NCI-H1694 treated with DMSO at 0.1 percent for 48 hours (cell line): ENCODE data around the gene CWC27.
"Not testable (repeated sequence)": the region's sequence is repeated elsewhere in the genome, so short reads cannot be mapped to it uniquely, and the experiment has no call there.

Source experiments
- DNase-seq: peaks from one replicate; lab custom pipeline; 2025; lab: John Stamatoyannopoulos, UW

Gene CWC27

DNA sequence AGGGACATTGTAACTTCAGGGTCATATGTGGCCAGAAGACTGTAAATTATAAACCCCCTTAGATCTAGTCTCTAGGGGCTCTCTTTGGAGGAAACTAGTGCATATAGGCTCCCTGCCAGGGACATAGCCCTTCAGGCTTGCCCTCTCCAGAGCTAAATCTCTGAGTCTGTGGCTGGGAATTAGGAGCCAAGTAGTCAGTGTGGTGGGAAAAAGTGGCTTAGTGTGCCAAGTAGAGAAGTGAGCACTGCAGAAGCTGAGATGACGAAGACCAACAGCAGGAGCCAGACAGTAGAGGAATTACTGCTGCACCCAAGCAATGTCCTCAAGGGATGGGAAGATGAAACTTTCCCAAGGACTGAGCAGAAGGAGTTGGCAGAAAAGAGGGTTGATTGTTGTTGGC, 71.2 kb downstream of the CWC27 start:
- no peak for DNase-seq

DNA sequence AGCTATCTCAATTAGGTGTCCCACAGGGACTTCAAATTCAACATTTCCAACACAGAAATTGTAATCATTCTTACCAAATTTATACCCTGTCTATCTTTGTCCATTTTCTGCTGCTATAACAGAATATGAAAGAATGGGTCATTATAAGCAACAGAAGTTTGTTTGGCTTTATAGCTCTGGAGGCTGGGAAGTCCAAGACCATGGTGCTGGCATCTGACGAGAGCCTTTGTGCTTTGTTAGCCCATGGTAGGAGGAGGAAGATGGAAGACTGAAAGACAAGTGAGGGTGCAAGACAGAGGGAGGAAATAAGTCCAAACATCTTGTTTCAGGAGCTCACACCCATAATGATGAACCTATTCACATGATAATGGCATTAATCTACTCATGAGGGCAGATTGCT, 72.2 kb downstream of the CWC27 start:
- no peak for DNase-seq

DNA sequence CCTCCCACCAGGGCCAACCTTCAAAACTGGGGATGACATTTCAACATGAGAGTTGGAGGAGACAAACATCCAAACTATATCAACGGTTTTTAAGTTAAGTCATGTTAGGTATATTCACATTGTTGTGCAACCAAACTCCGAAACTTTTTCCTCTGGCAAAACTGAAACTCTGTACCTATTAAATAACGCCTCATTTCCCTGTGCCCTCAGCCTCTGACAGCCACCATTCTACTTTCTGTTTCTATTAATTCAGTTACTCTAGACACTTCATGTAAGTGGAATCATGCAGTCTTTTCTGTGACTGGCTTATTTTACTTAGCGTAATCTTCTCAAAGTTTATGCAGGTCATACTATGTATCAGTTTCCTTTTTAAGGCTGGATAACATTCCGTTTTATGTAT, 85.0 kb downstream of the CWC27 start:
- DNase-seq = no peak

DNA sequence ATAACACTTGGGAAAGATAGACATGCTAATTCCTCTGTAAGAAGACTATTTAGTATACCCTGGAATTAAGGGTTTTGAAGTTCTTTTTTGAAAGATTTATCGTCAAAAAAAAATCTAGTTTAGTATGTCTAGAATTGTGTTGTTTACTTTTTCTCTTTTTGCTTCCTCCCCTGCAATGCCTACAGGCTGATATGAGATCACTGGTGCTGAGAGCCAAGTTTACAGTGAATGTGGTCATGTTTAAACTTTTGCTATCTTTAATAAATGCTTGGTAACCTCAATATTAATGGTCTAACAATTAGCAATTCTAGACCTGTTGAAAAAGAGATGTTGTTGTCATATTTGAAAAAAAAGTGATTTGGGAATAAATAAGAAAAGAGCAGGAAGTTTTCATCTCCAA, 86.1 kb downstream of the CWC27 start:
- DNase-seq = no peak

DNA sequence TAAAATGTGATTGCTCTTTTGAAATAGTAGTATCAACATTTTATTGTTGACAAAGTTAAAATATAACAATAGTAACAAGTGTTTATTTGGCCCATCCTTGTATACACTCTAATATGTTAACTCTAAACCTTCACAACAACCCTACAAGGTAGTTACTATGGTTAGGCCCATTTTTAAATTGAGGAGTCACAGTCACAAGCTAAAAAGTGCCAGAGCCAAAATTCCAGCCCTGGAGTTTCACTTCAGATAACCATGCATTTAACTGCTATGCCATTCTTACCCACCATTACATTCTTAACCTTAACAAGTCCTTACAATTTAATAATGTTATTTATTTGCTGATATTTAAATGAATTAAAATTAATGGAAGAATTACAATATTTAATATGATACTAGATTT, 91.2 kb downstream of the CWC27 start:
- DNase-seq = no peak

DNA sequence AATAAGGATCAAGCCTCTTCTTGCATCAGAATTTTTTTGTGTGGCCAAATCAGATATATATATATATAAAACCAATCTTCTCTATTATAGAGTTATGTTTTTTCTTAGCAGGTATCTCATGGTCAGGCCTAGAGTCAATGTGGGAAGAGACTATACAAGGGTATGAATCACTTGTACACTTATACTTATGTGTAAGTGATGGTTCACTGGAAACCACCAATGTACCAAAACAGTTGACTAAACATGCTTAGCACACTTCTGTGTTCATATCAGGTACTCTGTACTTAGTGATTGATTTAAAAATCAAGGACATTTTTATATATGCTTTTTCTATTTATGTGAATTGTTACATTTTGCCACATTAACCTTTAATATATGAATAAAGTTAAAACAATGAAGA, 92.6 kb downstream of the CWC27 start:
- DNase-seq = no peak

DNA sequence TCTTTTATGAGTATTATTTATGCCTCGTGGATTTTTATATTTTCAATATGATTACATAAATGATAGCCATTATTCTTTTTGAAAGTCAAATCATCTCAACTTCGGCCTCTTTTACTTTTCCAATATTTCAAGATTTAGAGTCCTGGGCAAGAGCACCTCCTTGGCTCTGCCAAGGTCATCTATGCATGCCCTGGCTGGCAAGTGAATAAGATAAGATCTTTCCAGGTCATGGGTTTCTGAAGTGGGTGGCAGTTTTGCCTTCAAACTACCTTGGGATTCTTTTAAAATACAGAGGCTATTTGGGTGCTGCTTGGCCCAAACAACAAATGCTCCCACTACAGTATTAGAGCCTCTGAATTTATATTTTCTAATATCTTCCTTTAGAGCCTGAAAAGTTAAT, 95.4 kb downstream of the CWC27 start:
- no peak for DNase-seq

DNA sequence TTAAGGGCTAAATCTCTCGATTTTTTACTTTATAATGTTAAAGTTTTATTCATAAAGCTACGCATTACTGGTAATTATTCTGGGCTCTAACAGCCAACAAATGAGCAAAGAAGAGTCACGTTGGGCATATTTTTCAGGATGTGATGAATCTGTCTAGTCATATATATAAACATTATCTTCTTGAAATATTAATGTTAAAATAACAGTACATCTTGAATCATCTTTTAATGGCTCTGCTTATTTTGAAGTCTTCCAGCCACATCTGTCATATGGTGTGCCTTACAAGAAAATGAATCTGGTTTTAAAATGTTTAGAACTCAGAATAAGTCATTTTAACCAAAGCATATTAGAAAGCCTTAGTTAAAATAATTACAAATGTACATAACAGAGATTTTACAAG, 96.9 kb downstream of the CWC27 start:
- no peak for DNase-seq

DNA sequence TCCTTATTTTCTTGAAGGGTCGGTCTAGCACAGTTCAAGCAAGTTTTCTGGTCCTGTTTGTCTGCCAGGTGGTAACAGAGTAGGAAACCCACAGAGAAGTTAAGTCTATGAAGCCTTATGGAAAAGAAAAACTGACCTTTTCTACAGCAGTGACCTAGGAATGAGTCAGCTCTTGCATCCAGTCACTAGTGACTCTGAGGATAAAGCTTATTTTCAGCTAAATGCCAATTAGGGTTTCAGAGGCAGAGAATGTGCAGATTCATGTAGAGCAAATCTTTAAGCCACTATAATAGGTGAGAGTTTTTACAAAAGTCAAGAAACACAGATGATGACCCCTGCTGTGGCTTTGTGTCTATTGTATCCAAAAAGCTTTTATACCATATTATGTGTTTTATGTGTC, 100.7 kb downstream of the CWC27 start:
- no peak for DNase-seq

DNA sequence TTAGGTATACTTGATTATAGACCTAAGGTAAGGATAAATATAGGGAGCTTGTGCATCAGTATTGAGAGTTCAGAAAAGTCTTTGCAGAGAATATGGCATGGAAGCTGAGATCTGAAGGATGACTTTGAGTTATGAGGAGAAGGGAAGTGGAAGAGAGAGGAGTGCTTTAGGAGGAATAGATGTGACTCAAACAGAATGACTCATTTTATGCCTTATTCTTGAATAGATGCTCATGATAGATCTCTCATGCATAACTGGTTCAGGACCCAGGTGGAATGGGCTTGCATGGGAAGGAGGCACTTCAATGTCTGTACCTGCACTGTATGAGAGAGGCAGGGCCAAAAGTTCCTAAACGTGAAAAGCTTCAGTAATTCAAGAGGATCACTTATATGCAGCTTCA, 103.3 kb downstream of the CWC27 start:
- DNase-seq = no peak

DNA sequence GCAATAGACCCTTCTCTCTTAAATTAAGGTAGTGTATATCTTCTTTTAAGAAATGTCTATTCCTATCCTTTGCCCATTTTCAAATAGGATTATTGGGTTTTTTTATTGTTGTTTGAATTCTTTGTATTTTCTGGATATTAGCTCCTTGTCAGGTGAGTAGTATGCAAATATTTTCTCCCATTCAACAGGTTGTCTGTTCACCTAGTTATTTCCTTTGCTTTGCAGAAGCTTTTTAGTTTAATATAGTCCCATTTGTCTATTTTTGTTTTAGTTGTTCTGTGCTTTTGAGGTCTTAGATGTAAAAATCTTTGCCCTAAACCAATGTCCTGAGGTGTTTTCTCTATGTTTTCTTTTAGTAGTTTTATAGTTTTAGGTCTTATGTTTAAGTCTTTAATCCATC, 104.7 kb downstream of the CWC27 start:
- no peak for DNase-seq

DNA sequence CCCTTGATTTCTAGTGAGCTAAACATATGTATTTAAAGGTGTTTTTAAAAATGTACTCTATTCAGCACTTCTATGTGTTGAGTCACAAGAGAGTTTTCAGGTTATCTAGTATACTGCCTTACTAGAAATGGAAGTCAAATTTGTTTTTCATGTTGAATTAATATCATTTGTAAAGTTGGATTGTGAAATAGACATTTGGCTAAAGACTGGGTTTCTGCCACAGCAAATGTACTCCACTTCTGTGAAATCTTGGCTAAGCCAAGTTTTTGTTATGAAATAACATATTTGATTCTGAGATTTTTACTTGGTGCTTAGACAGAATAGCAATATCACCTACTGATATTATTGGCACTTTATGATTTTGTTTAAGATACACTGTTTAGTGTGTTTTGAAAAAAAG, 106.0 kb downstream of the CWC27 start:
- DNase-seq = no peak

DNA sequence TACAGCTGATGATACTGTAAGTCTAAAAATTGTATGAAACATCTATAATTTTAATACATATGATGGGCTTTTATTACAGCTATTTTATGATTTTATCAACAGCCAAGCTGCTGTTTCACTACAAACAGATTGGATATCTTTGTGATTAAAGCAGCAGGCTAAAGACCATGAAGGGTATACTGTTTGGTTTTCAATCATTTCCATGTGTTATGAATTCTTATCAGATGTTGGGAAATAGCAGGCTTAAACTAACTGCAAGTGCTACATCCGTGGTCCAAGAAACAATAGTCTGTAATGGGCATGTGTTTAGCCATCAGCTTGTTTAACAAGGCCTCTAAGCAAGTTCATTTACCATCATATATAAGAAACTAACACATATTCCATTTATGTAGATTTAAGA, 107.5 kb downstream of the CWC27 start:
- no peak for DNase-seq

DNA sequence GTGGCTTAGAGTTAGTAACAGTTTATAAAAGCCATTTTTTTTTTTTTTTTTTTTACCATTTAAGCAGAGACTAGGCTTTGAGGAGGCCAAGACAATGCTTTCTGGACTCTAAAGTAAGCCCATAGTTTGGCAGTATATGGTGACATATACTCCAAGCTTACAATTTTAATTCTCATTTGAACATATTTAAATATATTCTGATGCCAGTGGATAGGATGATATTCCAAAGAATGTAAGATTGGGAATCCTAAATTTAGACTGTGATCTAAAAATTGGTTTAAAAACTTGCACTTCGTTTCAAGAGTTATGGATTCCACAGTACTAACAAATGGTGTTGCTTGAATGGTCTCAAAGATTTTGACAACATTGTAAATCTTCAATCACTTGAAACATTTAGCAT, 112.1 kb downstream of the CWC27 start:
- DNase-seq = no peak

DNA sequence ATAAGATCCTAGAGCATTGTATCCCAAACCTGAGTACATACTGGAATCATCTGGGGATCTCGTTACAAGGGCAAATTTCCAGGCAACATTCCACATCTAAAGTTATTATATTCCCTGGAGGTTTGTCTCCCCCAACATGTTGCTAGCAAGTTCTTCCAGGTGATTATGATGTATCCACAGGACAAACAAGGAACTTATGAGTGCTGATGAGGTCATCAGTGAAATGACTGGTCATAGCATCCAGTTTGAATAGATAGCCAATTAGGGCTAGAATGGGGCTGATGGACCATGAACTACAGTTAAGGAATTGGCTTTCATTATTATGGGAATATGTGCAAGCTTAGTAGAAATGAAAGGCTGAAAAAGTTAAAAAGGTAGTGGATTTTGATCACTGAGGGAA, 115.2 kb downstream of the CWC27 start:
- DNase-seq = no peak

DNA sequence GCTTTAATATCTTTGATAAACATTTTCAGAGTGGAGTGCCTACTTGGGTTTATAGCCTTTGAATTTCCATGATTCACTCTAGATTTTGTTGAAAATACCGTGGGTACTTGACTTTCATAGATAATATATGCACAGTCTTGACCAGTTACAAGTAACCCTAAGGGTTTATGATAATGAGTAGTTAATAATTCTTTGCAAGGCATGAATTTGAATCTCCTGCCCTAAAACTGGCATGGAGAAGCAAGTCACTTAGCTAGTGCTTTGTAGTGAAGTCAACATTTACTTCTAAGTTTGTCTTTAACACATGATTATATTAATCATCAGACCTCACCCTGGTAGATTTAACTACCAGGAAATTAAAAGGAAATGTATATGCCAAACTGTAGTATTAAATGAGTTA, 115.8 kb downstream of the CWC27 start:
- DNase-seq = no peak

DNA sequence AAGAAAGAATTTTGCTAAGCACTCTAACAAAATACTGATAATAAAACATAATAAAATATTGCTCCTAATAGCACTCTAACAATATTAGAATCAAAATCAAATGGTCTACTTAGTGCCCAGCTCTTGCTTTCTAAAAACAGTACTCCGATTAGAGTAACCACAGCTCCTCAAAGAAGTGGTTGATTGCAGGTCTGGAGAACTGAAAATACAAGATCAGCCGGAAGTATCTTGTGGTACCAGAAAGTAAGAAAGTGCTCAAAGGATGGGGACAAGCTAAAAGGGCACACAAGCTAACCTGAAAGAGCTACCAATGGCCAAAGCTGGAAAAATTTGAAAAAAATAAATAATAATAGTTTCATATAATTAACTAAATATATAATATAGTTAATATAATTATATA, 119.2 kb downstream of the CWC27 start:
- DNase-seq = no peak

DNA sequence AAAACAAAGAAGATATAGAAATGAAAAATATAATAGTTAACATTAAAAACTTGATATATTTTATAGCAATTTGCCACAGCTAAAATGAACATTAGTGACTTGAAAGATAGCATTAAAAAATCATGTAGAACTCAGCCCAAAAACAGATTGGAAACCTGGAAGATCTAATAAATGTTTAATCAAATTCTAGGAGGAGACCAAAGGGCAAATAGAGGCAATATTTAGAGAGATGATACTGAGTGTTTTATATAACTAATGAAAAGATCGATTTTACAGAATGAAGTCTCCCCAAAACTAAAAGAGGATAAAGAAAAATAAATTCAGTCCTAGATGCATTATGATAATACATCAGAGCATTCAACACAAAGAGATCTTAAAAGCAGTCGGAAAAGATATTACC, 127.0 kb downstream of the CWC27 start:
- no peak for DNase-seq

DNA sequence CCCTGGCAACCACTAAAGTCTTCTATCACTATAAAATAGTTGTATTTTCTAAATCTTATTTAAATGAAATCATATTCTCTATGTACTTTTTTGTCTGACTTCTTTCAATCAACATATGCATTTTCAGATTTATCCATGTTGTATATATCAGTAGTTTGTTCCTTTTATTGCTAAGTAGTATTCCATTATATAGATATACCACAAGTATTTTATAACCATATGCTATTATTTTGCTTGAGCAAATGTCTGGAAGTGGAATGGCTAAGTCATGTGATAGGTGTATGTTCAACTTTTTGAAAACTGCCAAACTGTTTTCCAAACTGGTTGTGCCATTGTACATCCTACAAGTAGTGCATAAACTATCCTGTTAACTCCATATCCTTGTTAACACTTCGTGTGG, 131.1 kb downstream of the CWC27 start:
- no peak for DNase-seq

DNA sequence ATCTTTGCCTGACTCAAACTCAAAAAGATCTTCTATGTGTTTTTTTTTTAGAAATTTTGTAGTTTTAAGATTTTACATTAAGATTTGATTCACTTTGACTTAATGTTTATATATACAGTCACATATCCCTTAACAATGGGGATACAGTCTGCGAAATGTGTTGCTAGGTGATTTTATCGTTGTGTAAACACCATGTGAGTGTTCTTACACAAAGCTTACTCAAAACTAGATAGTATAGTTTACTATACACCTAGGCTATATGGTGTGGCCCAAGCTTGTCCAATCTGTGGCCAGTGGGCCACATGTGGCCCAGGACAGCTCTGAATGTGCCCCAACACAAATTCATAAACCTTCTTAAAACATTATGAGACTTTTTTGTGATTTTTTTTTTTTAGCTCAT, 131.9 kb downstream of the CWC27 start:
- no peak for DNase-seq

DNA sequence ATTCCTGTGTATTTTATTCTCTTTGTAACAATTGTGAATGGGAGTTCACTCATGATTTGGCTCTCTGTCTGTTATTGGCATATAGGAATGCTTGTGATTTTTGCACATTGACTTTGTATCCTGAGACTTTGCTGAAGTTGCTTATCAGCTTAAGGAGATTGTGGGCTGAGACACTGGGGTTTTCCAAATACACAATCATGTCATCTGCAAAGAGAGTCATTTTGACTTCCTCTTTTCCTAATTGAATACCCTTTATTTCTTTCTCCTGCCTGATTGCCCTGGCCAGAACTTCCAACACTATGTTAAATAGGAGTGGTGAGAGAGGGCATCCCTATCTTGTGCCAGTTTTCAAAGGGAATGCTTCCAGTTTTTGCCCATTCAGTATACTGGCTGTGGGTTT, 138.7 kb downstream of the CWC27 start:
- DNase-seq = not testable (repeated sequence)

DNA sequence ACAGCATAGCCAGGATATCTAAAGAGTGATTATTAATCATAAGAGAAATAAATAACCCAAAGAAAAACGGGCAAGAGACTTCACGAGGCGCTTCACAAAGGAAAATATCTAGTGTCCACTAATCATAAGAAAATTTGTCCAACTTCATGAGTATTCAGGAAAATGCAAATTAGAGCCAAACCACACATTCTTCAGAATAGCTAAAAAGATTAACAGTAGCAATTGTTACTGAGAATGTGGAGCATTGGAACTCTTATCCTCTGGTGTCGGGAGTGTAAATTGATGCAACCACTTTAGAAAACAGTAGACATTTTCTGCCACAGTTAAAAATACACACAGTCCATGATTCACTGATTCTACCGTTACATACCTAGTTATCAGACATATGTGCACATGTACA, 145.7 kb downstream of the CWC27 start:
- no peak for DNase-seq

DNA sequence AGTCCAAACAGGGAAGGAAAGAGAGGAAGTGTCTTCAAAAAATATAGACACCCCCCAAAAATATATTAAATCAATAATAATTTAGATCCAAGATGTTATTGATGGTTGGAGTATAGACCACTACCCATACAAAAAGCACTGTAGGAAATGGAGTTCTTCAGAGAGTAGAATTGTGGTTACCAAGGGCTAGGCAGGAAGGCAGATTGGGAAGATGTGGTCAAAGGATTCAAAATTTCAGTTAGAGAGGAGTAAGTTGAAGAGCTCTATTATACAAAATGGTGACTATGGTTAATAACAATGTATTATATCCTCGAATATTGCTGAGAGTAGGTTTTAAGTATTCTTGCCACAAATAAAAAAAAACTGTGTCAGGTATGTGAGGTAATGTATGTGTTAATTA, 149.4 kb downstream of the CWC27 start:
- DNase-seq = no peak

DNA sequence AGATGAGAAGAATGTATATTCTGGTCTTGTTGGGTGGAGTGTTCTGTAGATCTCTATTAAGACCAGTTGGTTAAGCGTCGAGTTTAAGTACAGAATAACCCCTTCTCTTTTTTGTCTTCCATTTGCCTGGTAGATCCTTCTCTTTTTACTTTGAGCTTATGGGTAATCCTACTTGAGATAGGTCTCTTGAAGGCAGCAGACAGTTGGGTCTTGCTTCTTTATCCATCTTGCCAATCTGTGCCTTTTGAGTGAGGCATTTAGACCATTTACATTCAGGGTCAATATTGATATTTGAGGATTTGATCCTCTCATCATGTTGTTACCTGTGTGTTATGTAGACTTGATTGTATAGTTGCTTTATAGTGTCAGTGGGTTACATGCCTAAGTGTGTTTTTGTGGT, 152.7 kb downstream of the CWC27 start:
- DNase-seq = no peak

DNA sequence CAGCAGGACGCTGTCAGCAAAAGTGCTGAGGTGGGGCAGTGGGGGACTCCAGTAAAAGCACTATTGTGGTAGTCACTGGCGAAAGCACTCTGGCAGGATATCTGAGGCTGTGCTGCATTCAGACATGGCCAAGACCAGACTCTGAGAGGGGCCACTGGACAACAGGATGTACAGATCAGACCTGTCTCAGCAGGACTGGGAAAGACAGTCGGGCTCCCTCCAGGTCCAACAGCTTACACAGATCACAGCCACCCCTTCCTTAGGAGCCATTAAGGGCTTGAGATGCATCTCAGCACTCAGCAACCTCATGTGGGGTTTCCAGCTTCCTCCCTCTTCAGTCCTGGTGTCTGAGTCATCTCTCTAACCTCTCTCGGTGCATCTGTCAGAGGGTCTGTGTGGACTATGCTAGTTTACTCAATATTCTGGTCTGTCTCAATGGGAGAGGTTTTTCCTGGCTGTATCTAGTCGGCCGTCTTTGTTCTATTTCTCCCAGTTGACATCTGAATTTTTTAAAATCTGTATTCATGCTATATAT, 154.5 kb downstream of the CWC27 start:
- DNase-seq = no peak
